ENCODE results near the gene DCBLD1. TPM values are rescaled to one million over a fixed set of nuclear protein-coding genes. Genes with fewer than 3 reads are reported as not detected.
A peak's percentile ranks its signal among the peaks of the same experiment; 100 is the strongest.

DCBLD1 gene
- total and polyA plus RNA-seq, 2 of the 4 experiments (the other 2 are of a cell fraction) = 21.1 to 27.8 TPM

DNA sequence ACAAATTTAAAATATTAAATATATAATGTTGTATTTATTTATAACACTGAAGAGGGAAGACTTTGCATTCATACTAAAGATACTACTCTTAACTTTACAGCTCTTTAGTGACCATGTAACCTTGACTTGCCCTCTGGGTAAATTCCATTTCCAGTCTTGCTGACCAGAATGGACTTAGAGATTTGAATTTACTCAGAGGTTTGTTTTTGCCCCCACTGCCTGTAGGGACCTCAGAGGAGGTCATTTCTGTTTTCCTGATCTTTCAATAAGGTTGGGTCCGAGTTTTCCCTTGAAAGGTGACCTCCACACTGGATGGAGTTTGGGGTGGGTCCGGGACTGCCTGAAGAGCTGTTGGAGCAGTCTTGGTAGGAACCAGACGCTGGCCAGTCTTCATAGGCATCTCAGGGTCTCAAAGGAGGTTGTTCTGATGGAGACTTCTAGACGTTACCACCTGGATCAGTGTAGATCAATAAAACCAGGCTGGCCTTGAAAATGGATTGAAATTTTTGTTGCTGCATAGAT lies 26.0 kb downstream of the DCBLD1 start:
- Histone ChIP-seq H3K14ac (replicated peaks; ENCODE audit: low read depth, low read length) (no peak overlapping the region), H3K56ac (ENCODE audit: extremely low read depth, insufficient read depth, low read length) (no peak overlapping the region), H3K4ac (ENCODE audit: low read depth, low read length) (0 out of 2 replicates have a peak overlapping the region, but pooled peaks have one; percentile 21), H4K5ac (ENCODE audit: low read depth, low read length) (peak overlapping the region; percentile 70), H2AK9ac (replicated peaks; ENCODE audit: low read depth, low read length, poor library complexity) (no peak overlapping the region), H3K4me2 (ENCODE audit: low read depth, low read length) (no peak overlapping the region), H4K91ac (ENCODE audit: insufficient read depth, low read depth, low read length) (no peak overlapping the region), H3K9ac (ENCODE audit: low read depth, low read length) (no peak overlapping the region), H4K20me1 (ENCODE audit: insufficient read depth, low read length) (peaks cover 3% of the 10 kb centered on the region; the same call in 1 of the 2 replicates), H2BK120ac (ENCODE audit: low read depth, low read length) (no peak overlapping the region), H2BK20ac (ENCODE audit: low read depth, low read length) (peak overlapping the region; percentile 6; the same call in 1 of the 2 replicates), H3K23ac (ENCODE audit: low read depth, low read length) (no peak overlapping the region), H4K8ac (ENCODE audit: low read depth in 2 of 2, low read length in 2 of 2) (no peak overlapping the region), H3K18ac (ENCODE audit: low read depth, low read length) (peak overlapping the region; percentile 33; the same call in 1 of the 2 replicates), H3K4me1 (ENCODE audit: control insufficient read depth, insufficient read depth, low read length) (peaks cover 25% of the 10 kb centered on the region), H2AFZ (replicated peaks; ENCODE audit: low read length, poor library complexity) (no peak overlapping the region), H3K9me3 (ENCODE audit: control insufficient read depth, insufficient read depth, low read length) (no peaks in the 10 kb centered on the region), H3K27me3 (ENCODE audit: control insufficient read depth, insufficient read depth, low read length) (no peaks in the 10 kb centered on the region), H2BK5ac (ENCODE audit: low read depth, low read length, poor library complexity, severe bottlenecking) (no peak overlapping the region), H3K79me1 (ENCODE audit: low read depth in 1 of 2, low read length in 2 of 2) (peaks cover 34 to 55% of the 10 kb centered on the region in 2 experiments), H3K9me1 (ENCODE audit: insufficient read depth, low read length) (peaks cover 14% of the 10 kb centered on the region), H2AK5ac (ENCODE audit: low read depth, low read length) (no peak overlapping the region), H2BK15ac (ENCODE audit: low read depth, low read length) (no peak overlapping the region; the same call in 2 of the 3 replicates), H3K4me3 (ENCODE audit: insufficient read depth, low read depth, low read length) (no peak overlapping the region), H3K27ac (ENCODE audit: insufficient read depth, low read length) (no peak overlapping the region), H3K36me3 (ENCODE audit: control insufficient read depth, insufficient read depth, low read length) (peaks cover 9% of the 10 kb centered on the region)
- intact Hi-C loops (cut with micrococcal nuclease) (no loop called here), in situ Hi-C loops (cut with MboI; ENCODE audit: low sequenced_read_pairs) (no loop called here), dilution Hi-C loops (cut with HindIII; ENCODE audit: low sequenced_read_pairs, unreplicated experiment) (no loop called here)
- ATAC-seq (ENCODE audit: low read depth) = no peak
- WGBS, 2 experiments (ENCODE audit: extremely low coverage in 2 of 2, insufficient read length in 1 of 2) = 100% methylated on average over 1 of the region's 4 CpGs; no CpG with 5 or more reads in 1 of the 2 experiments
- DNase-seq = no peak
- POLR2A ChIA-PET (ENCODE audit: unreplicated experiment) = no interaction called here
- no TSS peak for BruUV-seq (replicated peaks)
- TF ChIP-seq RFX5 (IDR thresholded peaks at IDR 0.05; ENCODE audit: low read depth, low read length) (no peak), MXI1 (IDR thresholded peaks at IDR 0.05; ENCODE audit: borderline replicate concordance, low read depth, low read length) (no peak), MAFK (IDR thresholded peaks at IDR 0.05; ENCODE audit: low read depth, low read length) (no peak), FOS (IDR thresholded peaks at IDR 0.05; ENCODE audit: low read depth, low read length) (no peak)
- CTCF ChIA-PET = no interaction called here
